SK-N-MC (cell line): ENCODE measurements around the gene PAK6.

Source experiments
- DNase-seq: peaks from one replicate; pipeline ENCODE4 v3.0.0-alpha.2; 2011; ENCODE audit warnings: low read depth, low spot score
- H3K27ac ChIP-seq: fragments of 200-600 bp; sonication (generic); 2 replicates; pipeline ENCODE4 v1.5.1; 2016; ENCODE audit warnings: mixed run types
- H3K36me3 ChIP-seq: fragments of 200-600 bp; sonication (generic); 2 replicates; pipeline ENCODE4 v1.6.1; 2017; ENCODE audit warnings: antibody characterized with exemption, low read length, mixed read lengths; ENCODE audit not compliant: insufficient read depth
- H3K4me3 ChIP-seq: fragments of 200-600 bp; sonication (generic); 2 replicates; pipeline ENCODE4 v1.5.1; 2016
- H3K9ac ChIP-seq: fragments of 200-600 bp; sonication (generic); 2 replicates; pipeline ENCODE4 v1.8.0; 2017; ENCODE audit warnings: mixed run types, mixed read lengths; ENCODE audit not compliant: insufficient read length
- H3K9me3 ChIP-seq: fragments of 200-600 bp; sonication (generic); 2 replicates; pipeline ENCODE4 v1.6.1; 2017; ENCODE audit warnings: low read depth, mild to moderate bottlenecking, antibody characterized with exemption, low read length, moderate library complexity, mixed read lengths
- EZH2 ChIP-seq: fragments of 200-600 bp; sonication (generic); IDR thresholded peaks from one replicate; pipeline ENCODE4 v1.6.1; 2017; ENCODE audit warnings: antibody characterized with exemption
- FOXP2 ChIP-seq: optimal IDR thresholded peaks from 2 replicates; pipeline ENCODE3; 2011; ENCODE audit warnings: mild to moderate bottlenecking, moderate library complexity; ENCODE audit not compliant: insufficient read depth; ENCODE audit errors: extremely low read length, control extremely low read depth
- POLR2AphosphoS5 ChIP-seq: IDR thresholded peaks from 2 replicates; pipeline ENCODE4 v1.6.1; 2012; ENCODE audit warnings: mild to moderate bottlenecking, low read depth, low read length, borderline replicate concordance

Gene PAK6

DNA sequence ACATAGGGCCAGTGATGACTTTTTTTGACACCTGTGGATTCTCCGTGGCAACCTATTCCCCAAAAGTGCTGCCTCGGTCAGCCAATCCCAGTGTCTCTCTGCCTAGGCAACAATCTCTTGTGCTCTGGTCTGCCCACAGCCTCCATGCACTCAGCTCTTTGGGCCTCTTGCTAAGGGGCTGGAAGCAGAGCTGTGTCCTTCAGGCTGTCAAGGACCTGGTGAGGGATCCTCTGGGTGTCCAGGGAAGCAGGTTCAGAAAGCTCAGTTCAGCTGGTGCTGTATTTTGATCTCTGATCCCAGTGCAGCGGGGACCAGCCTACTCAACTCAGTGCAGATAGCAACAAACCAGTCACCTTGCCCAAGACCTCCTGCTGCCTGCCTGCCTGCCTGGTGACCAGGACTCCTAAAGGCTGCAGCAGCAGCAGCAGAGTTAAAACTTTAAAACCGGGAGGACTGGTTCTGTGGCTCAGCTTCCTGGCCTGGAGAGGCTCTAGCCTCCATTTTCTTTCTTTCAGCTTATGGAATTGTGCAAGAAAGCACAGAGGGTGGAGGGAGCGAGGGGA lies 6.2 kb downstream of the PAK6 start:
- Histone ChIP-seq H3K9ac (no peak overlapping the region), H3K9me3 (no peaks in the 10 kb centered on the region), H3K36me3 (no peaks in the 10 kb centered on the region), H3K27ac (no peak overlapping the region), H3K4me3 (no peak overlapping the region)
- DNase-seq, result no peak
- no peak for TF ChIP-seq FOXP2
- TF ChIP-seq POLR2AphosphoS5, result no peak
- TF ChIP-seq EZH2, result no peak

DNA sequence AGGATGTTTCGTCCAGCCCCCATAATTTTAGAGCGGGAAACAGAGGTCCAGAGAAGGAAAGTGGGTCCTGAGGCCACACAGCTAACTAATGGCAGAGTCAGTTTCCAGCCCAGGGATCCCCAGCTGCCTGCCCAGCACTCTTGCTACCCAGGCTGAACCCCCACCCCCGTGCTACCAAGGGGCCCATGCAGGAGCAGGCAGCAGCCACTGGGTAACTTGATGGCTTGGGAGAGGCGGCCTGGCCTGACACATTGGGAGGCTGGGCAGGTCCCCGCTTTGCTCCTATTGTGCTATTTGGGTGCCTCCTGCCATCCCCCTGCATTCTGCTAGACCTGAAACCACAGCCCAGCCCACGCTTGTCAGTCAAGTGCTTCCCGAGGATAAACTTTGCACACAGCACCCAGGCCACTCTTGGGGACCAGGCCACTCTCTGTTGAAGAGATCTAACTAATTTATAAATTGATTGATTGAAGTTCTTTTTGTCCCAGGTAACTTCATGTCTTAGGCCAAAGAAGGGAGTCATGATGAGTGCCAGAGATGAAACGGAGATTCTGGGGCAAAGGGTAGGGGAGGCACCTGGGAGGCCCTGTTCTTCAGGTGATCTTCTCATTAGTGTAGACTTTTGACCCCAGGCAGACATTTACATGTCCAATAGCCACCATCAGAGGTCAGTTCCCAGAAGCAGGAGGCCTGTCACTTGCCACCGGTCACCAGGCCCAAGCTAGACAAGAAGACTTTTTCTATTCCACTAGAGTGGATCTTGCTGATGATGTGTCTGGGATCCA lies 7.0 kb downstream of the PAK6 start:
- H3K36me3 ChIP-seq, result no peaks in the 10 kb centered on the region
- TF ChIP-seq FOXP2 (no peak), POLR2AphosphoS5 (no peak), EZH2 (no peak)
- no peak overlapping the region for H3K4me3 ChIP-seq
- no peaks in the 10 kb centered on the region for H3K9me3 ChIP-seq
- no peak overlapping the region for H3K27ac ChIP-seq
- no peak overlapping the region for H3K9ac ChIP-seq
- DNase-seq, result no peak

DNA sequence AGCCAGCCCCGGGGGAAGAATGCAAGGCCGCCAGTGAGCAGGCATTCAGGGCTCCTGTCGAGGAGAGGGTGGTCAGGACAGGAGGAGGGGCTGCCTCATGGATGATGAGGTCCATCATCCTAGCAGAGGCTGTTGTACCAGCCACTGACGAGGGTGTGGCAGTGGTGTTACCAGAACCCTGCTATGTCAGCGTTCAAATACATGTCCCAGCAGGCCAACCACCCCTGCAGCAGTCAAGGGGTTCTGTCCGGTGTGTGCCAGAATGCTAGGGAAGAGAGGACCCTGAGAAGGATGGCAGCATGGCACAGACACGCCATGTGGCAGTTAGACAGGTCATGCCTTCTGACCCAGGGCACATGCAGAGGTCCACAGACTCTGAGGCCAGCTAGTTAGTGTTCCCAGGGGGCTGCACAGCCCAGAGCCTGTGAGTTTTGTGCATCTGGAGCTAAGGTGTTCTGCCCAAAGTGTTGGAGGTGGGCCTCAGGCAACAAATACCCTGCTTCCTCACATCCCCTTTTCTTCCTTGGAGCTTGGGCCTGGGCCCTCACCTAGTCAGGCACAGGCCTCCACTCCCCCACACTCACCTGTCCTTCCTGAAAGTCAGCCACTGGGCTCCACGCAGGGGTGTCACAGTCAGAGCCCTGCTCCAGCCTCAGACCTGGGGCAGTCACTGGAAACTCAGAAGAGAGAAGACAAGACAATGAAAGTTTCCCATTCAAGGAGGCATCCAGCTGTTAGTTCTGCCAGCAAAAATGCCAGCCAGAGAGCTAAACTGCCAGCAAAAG lies 7.8 kb downstream of the PAK6 start:
- no peak for DNase-seq
- TF ChIP-seq FOXP2 (no peak), EZH2 (no peak), POLR2AphosphoS5 (no peak)
- H3K36me3 ChIP-seq, result no peaks in the 10 kb centered on the region
- H3K9me3 ChIP-seq, result no peaks in the 10 kb centered on the region
- no peak overlapping the region for H3K4me3 ChIP-seq
- H3K9ac ChIP-seq, result no peak overlapping the region
- H3K27ac ChIP-seq, result no peak overlapping the region

DNA sequence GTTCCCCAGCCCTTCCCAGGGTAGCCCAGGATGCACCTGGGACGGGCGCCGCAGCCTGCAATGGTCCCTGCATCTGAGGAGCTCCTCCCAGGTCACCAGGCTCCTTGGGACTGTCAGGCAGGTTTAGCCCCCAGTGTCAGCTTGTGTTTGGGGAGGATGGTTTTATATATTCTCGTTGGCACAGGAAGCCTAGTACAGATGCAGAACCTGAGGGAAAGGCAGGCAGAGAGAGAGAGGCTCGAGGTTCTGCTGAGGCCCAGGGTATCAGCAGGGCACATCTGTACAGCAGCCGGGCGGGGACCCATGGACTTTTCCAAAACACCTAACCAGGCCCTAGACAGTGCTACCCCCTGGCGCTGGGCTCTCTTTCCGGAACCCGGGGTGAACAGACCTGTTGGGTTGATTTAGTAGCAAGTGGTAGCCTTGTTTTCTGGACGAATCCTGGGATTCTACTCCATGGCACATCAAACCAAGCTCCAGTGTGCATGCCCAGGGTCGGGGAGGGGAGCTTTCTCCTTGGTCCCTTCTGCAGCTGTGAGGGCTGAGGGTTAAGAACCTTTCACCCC lies 8.6 kb downstream of the PAK6 start:
- H3K27ac ChIP-seq, result no peak overlapping the region
- H3K9me3 ChIP-seq, result no peaks in the 10 kb centered on the region
- no peaks in the 10 kb centered on the region for H3K36me3 ChIP-seq
- DNase-seq, result no peak
- H3K9ac ChIP-seq, result no peak overlapping the region
- TF ChIP-seq POLR2AphosphoS5, result no peak
- no peak for TF ChIP-seq EZH2
- TF ChIP-seq FOXP2, result no peak
- no peak overlapping the region for H3K4me3 ChIP-seq

DNA sequence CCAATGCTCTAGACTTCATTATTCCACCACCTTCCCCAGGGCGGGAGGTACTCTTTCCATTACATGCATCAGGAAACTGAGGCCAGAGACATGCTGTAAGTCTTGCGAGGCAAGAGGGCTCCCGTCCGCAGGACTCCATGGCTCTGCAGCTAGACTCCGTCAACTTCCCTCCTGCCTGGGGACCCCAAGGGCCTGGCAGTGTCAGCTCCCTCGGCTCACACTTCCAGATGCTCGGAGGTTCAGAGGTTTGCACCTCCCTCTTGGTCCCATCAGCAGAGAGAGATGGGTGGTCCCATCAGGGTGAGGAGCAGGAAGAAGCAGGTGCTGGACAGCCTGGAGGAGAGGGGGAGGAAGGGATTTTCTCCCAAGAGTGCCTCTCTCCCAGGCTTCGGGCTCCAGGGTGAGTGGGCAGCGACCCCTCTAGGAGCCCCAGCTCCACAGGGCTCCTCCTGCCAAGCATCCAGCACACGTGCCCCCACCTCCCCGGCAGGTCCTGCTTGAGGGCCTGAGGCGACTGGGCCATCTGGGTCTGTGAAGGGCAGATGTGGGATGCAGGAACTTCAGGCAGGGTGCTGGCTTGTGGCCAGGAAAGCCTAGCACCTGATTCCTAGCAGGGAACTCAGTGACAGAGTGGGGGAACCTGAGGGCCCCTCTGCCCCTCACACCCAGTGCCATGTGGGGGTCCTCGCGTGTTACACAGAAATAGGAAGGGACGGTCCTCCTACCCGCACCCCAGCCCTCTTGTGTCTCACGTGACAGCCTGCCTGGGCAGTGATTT lies 9.3 kb downstream of the PAK6 start:
- no peak overlapping the region for H3K27ac ChIP-seq
- H3K9ac ChIP-seq, result no peak overlapping the region
- TF ChIP-seq EZH2 (no peak), FOXP2 (no peak), POLR2AphosphoS5 (no peak)
- no peak for DNase-seq
- no peaks in the 10 kb centered on the region for H3K9me3 ChIP-seq
- no peak overlapping the region for H3K4me3 ChIP-seq
- no peaks in the 10 kb centered on the region for H3K36me3 ChIP-seq

DNA sequence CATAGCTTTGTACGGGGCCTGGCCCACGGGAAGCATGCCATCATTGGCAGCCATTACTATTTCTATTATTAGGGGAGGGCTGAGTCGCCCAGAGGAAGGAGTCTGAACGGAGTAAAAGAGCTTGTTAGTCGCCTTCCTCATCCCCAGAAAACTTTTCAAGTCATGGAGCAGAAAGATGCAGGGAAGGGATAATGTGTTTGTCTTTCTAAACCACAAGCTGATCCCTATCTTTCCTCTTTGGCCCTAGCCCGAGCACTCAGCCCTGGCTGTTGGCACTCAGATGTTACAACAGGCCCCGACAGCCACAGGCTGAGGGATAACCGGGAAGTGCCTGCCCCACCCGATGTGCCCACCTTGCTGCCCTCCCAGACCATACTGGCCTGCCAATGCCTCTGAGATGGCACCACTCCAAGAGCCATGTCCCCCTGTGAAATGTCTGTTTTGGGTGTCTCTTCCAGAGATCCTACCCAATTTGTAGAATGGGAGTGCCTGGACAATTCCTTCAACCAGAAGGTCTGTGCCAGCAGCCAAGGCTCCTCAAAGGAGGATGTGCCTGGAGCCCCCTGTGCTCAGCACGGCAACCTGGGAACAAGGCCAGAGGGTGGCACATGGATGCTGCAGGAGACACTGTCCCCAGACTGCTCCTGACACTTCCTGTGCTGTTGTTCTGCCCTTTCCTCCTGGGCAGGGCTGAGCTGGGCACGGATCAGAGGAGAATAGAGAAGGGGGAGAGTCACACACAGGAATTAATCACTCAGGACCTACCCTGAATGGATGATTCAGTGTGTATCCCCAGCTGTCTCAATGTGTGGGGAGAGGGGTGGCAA lies 10.8 kb downstream of the PAK6 start:
- TF ChIP-seq POLR2AphosphoS5 (no peak), FOXP2 (no peak), EZH2 (no peak)
- H3K9ac ChIP-seq, result no peak overlapping the region
- DNase-seq, result no peak

GRCh38 chr15:40250304-40250656 lies 11.4 kb downstream of the PAK6 start:
- no peaks in the 10 kb centered on the region for H3K9me3 ChIP-seq
- no peak overlapping the region for H3K27ac ChIP-seq
- no peak overlapping the region for H3K4me3 ChIP-seq
- no peak overlapping the region for H3K9ac ChIP-seq
- DNase-seq, result no peak
- no peaks in the 10 kb centered on the region for H3K36me3 ChIP-seq
- TF ChIP-seq EZH2 (no peak), POLR2AphosphoS5 (no peak), FOXP2 (no peak)

More for the DNA sequence above, 10.8 kb downstream of the PAK6 start:
- no peaks in the 10 kb centered on the region for H3K9me3 ChIP-seq
- H3K4me3 ChIP-seq, result no peak overlapping the region
- H3K27ac ChIP-seq, result no peak overlapping the region
- H3K36me3 ChIP-seq, result no peaks in the 10 kb centered on the region

- no peaks in the 10 kb centered on the region for H3K36me3 ChIP-seq
- H3K4me3 ChIP-seq, result no peak overlapping the region
- TF ChIP-seq EZH2 (no peak), POLR2AphosphoS5 (no peak), FOXP2 (no peak)
- DNase-seq, result no peak
- H3K27ac ChIP-seq, result no peak overlapping the region
- H3K9ac ChIP-seq, result no peak overlapping the region
- H3K9me3 ChIP-seq, result no peaks in the 10 kb centered on the region
Measured at GRCh38 chr15:40250771-40251483, 12.1 kb downstream of the PAK6 start.
